ENCODE measurements around the gene LCN15.

The LCN15 gene

DNA sequence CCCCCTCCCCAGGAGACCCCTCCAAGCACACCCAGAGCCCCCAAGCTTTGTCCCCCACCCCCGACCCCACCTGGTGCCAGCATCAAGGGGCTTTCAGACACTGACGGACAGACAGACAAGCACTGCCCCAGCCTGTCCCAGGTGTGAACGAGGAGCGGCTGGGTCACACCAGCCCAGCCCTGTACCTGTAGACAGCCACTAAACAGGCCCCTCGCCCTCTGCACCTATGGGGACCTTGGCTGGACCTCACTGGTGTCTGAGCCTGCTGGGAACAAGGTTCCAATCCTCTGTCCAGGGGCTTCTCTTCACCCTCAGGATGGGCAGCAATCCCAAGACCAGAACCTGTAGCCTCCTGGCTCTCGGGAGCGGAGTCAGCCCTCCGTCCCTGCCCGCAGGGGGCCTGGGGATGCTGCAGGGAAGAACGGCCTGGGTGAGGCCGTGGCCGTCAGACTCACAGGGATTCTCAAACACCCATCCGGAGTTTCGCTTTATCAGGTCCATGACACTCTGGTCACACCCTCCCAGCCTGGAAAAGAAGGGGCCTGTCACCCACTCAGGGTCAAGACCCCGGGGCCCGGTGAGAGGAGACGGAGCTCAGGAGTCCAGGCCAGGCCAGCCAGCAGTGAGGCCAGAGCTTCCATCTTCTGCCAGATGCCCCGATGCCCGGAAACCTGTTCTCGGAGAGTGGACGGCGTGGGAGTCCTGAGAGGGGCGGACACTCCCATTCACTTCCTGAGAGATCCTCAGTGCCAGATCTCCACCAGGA lies 18.7 kb downstream of the LCN15 start:
- no peak overlapping the region for H3K27ac ChIP-seq (ENCODE audit: low read length)
- H3K27me3 ChIP-seq (ENCODE audit: control insufficient read depth in 1 of 2, insufficient read depth in 2 of 2, low read length in 2 of 2) = peaks cover 29 to 30% of the 10 kb centered on the region in 2 donors
- no peak overlapping the region for H3K4me3 ChIP-seq (ENCODE audit: low read length in 2 of 2)
- H3K9ac ChIP-seq (ENCODE audit: low read length in 2 of 2) = no peak overlapping the region
- no peaks in the 10 kb centered on the region for H3K9me3 ChIP-seq (ENCODE audit: control insufficient read depth in 2 of 2, low read length in 2 of 2)
- peaks cover 2% of the 10 kb centered on the region for H3K4me1 ChIP-seq (ENCODE audit: control insufficient read depth, insufficient read depth, low read length)
- H3K36me3 ChIP-seq (ENCODE audit: control insufficient read depth in 2 of 2, insufficient read depth in 2 of 2, low read length in 2 of 2) = no peaks in the 10 kb centered on the region

DNA sequence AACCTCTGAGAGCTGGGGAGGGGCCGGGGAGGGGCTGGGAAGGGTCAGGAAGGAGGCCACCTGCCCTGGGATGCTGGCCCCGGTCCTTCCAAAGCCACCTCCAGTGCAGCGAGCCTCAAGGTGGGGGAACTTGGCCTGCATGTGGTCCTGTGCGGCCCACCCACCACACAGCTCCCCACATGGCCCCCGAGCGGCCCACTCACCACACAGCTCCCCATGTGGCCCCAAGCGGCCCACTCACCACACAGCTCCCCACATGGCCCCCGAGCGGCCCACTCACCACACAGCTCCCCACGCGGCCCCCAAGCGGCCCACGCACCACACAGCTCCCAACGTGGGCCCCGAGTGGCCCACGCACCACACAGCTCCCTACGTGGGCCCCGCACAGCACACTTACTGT lies 19.5 kb downstream of the LCN15 start:
- H3K27me3 ChIP-seq (ENCODE audit: control insufficient read depth in 1 of 2, insufficient read depth in 2 of 2, low read length in 2 of 2) = peaks cover 30 to 32% of the 10 kb centered on the region in 2 donors
- no peaks in the 10 kb centered on the region for H3K9me3 ChIP-seq (ENCODE audit: control insufficient read depth in 2 of 2, low read length in 2 of 2)
- no peak overlapping the region for H3K27ac ChIP-seq (ENCODE audit: low read length)
- no peak overlapping the region for H3K4me3 ChIP-seq (ENCODE audit: low read length in 2 of 2)
- no peaks in the 10 kb centered on the region for H3K36me3 ChIP-seq (ENCODE audit: control insufficient read depth in 2 of 2, insufficient read depth in 2 of 2, low read length in 2 of 2)
- H3K4me1 ChIP-seq (ENCODE audit: control insufficient read depth, insufficient read depth, low read length) = peaks cover 2% of the 10 kb centered on the region
- H3K9ac ChIP-seq (ENCODE audit: low read length in 2 of 2) = no peak overlapping the region

DNA sequence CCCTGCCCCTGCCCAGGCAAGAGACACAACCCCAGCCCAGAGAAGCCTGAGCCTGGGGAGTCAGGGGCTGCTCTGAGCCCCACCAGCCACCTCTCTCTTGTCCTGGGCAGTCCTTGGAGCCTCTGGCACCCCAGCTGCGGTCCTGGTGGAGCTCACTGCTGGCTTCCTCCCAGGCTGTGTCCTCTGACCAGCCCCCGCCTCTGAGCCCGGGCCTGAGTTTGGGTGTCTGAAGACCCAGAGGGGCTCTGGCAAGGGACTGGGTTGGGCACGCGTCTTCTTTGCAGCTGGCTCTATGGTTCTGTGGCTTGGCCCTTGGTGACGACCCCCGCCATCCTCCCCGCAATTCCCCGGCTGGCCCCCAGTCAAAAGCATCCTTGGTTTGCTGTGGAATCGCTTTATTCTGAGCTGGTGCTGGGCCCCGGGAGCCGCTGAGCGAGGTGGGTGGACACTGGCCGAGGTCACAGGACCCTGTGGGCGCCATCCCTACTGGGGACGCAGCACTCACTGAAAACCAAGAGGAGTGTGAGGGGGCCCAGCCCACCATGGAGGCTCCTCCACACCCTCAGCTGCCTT lies 20.6 kb downstream of the LCN15 start:
- H3K9ac ChIP-seq (ENCODE audit: low read length in 2 of 2) = no peak overlapping the region
- H3K27me3 ChIP-seq (ENCODE audit: control insufficient read depth in 1 of 2, insufficient read depth in 2 of 2, low read length in 2 of 2) = peaks cover 30 to 32% of the 10 kb centered on the region in 2 donors
- no peak overlapping the region for H3K4me3 ChIP-seq (ENCODE audit: low read length in 2 of 2)
- no peaks in the 10 kb centered on the region for H3K9me3 ChIP-seq (ENCODE audit: control insufficient read depth in 2 of 2, low read length in 2 of 2)
- H3K27ac ChIP-seq (ENCODE audit: low read length) = no peak overlapping the region
- H3K36me3 ChIP-seq (ENCODE audit: control insufficient read depth in 2 of 2, insufficient read depth in 2 of 2, low read length in 2 of 2) = no peaks in the 10 kb centered on the region
- H3K4me1 ChIP-seq (ENCODE audit: control insufficient read depth, insufficient read depth, low read length) = peaks cover 2% of the 10 kb centered on the region

DNA sequence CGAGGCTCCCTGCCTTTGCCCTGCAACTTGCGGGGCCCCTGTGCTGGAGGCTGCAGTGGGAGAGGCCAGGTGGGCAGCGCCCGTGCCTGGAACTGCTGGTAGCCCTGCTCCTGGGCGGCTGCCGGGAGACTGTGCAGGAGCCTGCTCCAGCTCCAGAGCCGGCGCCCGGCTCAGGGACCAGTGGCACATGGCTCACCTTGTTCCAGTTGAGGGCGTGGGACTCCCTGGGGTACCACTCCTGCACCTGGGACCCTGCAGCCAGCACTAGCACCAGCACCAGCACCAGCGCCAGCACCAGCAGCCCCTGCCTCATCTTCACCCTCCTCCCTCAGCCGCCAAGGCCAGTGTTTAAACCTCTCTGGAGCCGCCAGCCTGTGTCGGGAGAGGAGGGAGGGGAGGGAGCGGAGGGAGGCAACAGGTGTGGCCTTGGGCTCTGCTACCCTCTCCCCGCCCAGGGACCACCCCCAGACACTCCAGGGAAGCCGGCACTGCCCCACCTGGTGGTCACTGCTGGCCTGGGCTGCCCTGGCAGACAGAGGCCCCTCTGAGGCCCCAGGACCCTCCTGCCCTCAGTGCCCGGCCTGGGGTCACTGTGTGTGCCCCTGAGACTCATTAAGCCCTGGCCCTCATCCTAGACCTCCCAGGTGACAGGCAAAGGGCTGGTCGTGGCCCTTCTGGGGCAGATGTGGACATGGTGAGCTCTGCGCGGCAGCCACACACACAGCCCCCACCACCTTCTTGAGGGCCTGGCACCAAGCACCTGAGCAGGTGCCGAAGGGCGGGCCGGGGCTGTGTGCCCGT lies 21.5 kb downstream of the LCN15 start, which contains the start of gene LCN10:
Gene LCN10 (minus strand): TSS at position 350 of the 801 bp plus-strand sequence. CDS start 37 bp downstream, at position 313.
- H3K4me3 ChIP-seq (ENCODE audit: low read length in 2 of 2) = no peak within 1 kb of the TSS
- no peak within 1 kb of the TSS for H3K9ac ChIP-seq (ENCODE audit: low read length in 2 of 2)
- H3K36me3 ChIP-seq (ENCODE audit: control insufficient read depth in 2 of 2, insufficient read depth in 2 of 2, low read length in 2 of 2) = no peaks in the 10 kb centered on the region
- no peak within 1 kb of the TSS for H3K27ac ChIP-seq (ENCODE audit: low read length)
- H3K27me3 ChIP-seq (ENCODE audit: control insufficient read depth in 1 of 2, insufficient read depth in 2 of 2, low read length in 2 of 2) = peaks cover 27 to 30% of the 10 kb centered on the region in 2 donors
- peaks cover 2% of the 10 kb centered on the region for H3K4me1 ChIP-seq (ENCODE audit: control insufficient read depth, insufficient read depth, low read length)
- no peaks in the 10 kb centered on the region for H3K9me3 ChIP-seq (ENCODE audit: control insufficient read depth in 2 of 2, low read length in 2 of 2)

DNA sequence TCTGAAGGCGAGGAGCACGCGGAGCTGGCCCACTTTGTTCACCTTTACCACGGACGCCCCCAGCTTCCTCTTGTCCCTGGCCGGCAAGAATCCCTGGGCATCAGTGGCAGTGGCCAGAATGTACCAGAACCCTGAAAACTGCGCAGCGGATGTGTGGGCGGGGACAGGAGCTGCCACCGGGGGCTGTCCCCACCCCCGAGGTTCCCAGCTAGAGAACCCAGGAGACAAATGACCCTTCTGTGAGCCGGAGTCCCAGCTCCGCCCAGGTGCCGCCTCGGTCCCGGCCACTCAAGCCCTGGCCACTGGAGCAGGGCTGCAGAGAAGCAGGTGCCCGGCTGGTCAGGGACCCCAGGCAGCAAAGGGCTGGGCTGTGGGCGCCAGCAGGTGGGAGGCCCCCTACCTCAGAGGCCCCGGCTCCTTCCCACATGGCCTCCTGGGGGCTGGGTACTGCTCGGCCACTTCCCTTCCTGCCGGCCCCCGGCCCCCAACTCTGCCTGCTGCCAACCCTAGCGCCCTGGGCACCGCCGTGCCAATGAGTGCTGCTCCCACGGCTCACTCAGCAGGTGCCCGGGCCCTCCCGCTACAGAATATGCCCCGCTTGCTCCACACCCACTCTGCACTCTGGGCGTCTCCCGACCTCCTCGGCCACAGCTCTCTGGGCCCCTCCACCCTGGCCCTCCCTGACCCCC lies 22.3 kb downstream of the LCN15 start:
- Histone ChIP-seq H3K4me3 (ENCODE audit: low read length in 2 of 2) (no peak overlapping the region), H3K4me1 (ENCODE audit: control insufficient read depth, insufficient read depth, low read length) (peaks cover 2% of the 10 kb centered on the region), H3K9me3 (ENCODE audit: control insufficient read depth in 2 of 2, low read length in 2 of 2) (no peaks in the 10 kb centered on the region), H3K36me3 (ENCODE audit: control insufficient read depth in 2 of 2, insufficient read depth in 2 of 2, low read length in 2 of 2) (no peaks in the 10 kb centered on the region), H3K9ac (ENCODE audit: low read length in 2 of 2) (no peak overlapping the region), H3K27ac (ENCODE audit: low read length) (no peak overlapping the region), H3K27me3 (ENCODE audit: control insufficient read depth in 1 of 2, insufficient read depth in 2 of 2, low read length in 2 of 2) (peaks cover 27 to 30% of the 10 kb centered on the region in 2 donors)

DNA sequence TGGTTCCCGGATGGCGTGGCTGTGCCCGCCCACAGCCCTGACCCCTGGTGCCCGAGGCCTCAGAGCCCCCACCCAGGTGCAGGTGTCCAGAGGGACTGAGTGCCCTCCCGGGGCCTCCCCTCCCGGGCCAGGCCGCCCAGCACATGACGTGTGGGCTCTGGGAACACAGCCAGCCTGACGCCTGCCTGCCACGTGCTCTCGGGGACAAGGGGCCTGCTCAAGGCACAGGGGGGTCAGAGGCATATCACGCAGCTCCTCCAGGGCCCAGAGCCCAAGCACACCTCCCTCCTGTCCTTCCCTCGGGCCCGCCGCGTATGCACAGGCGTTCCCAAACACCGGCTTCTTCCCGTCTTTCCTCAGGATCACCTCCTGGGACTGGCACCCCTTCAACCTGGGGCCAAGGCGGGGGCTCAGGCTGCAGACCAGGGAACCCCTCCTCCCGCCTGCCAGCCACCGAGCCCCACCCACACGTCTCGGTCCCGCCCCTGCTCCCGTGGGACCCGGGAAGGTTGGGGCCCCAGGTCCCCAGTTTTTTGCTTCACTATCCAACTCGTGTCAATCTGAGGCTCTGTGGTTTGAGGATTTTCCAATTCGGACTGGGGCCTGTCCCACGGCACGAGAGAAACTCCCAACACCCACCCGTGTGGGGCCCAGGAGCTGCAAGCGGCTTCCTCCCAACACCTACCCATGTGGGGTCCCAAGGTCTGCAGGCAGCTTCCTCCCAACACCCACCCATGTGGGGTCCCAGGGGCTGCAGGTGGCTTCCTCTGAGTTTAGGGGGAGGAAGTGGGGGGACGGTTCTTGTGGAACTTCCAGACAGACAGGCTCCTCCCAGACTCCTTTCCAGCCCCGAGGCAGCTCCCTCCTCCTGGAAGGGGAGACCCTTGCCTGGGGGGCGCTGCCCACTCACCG lies 23.1 kb downstream of the LCN15 start:
- Histone ChIP-seq H3K27ac (ENCODE audit: low read length) (no peak overlapping the region), H3K9ac (ENCODE audit: low read length in 2 of 2) (no peak overlapping the region), H3K27me3 (ENCODE audit: control insufficient read depth in 1 of 2, insufficient read depth in 2 of 2, low read length in 2 of 2) (peaks cover 27 to 30% of the 10 kb centered on the region in 2 donors), H3K36me3 (ENCODE audit: control insufficient read depth in 2 of 2, insufficient read depth in 2 of 2, low read length in 2 of 2) (no peaks in the 10 kb centered on the region), H3K4me1 (ENCODE audit: control insufficient read depth, insufficient read depth, low read length) (peaks cover 2% of the 10 kb centered on the region), H3K4me3 (ENCODE audit: low read length in 2 of 2) (no peak overlapping the region), H3K9me3 (ENCODE audit: control insufficient read depth in 2 of 2, low read length in 2 of 2) (no peaks in the 10 kb centered on the region)

DNA sequence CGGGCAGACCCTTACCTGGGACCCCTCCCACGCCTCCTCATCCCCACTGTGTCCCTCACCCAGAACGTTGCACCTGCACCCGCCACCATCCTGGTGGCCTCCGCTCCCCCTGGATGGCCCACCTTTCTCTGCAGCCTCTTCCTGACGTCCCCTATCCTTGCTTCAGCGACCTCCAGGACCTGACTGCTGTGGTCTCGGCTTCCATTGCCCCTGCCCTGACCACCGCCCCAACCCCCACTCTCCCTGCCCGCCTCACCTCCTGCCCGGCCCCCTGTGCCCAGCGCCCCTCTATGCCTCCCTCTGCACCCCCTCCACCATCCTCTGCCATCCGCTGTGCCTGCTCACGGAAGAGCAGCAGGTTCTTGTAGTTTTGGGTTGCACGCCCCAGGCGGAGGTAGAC lies 23.8 kb downstream of the LCN15 start:
- Histone ChIP-seq H3K36me3 (ENCODE audit: control insufficient read depth in 2 of 2, insufficient read depth in 2 of 2, low read length in 2 of 2) (no peaks in the 10 kb centered on the region), H3K4me3 (ENCODE audit: low read length in 2 of 2) (no peak overlapping the region), H3K27me3 (ENCODE audit: control insufficient read depth in 1 of 2, insufficient read depth in 2 of 2, low read length in 2 of 2) (peaks cover 27 to 30% of the 10 kb centered on the region in 2 donors), H3K9ac (ENCODE audit: low read length in 2 of 2) (no peak overlapping the region), H3K27ac (ENCODE audit: low read length) (no peak overlapping the region), H3K9me3 (ENCODE audit: control insufficient read depth in 2 of 2, low read length in 2 of 2) (no peaks in the 10 kb centered on the region), H3K4me1 (ENCODE audit: control insufficient read depth, insufficient read depth, low read length) (peaks cover 2% of the 10 kb centered on the region)

DNA sequence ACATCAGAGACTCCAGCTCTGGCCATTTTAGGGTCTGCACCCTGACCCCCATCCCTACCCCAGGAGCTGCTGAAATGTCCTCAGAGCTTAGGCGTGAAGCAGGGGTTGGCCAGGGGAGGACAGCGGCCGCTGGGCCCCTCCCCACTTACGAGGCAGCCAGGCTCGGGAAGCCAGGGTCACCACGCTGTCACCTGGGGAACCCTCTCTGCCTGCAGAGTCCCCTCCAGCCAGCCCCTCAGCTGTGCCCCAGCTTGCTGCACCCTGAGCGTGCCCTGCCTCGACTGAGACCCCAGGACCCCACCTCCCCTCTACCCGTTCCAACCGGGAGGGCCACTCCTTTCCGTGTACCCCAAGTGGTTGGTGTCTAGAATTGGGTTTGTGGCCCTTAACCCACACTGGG lies 24.2 kb downstream of the LCN15 start:
- Histone ChIP-seq H3K4me3 (ENCODE audit: low read length in 2 of 2) (no peak overlapping the region), H3K27me3 (ENCODE audit: control insufficient read depth in 1 of 2, insufficient read depth in 2 of 2, low read length in 2 of 2) (peaks cover 27 to 30% of the 10 kb centered on the region in 2 donors), H3K27ac (ENCODE audit: low read length) (no peak overlapping the region), H3K36me3 (ENCODE audit: control insufficient read depth in 2 of 2, insufficient read depth in 2 of 2, low read length in 2 of 2) (no peaks in the 10 kb centered on the region), H3K4me1 (ENCODE audit: control insufficient read depth, insufficient read depth, low read length) (peaks cover 2% of the 10 kb centered on the region), H3K9ac (ENCODE audit: low read length in 2 of 2) (no peak overlapping the region), H3K9me3 (ENCODE audit: control insufficient read depth in 2 of 2, low read length in 2 of 2) (no peaks in the 10 kb centered on the region)

DNA sequence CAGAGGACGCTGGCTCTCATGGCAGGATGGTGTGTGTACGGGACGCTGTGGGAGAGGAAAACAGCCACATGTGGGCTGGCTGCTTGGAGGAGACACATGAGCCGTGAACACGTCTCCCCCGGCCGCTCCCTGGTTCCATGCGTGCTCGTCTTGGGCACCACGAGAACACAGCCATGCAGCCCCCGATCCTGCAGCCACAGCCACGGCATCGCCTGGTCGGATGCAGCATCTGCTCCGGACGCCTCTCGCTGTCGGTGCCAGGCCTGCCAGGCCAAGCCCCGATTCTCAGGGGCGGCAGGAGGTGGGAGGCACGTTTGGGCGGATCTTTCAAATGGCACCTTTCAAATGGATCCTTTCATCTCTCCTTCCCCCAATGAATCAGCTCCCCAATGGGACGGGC lies 24.8 kb downstream of the LCN15 start:
- H3K9me3 ChIP-seq (ENCODE audit: control insufficient read depth in 2 of 2, low read length in 2 of 2) = no peaks in the 10 kb centered on the region
- peaks cover 27 to 30% of the 10 kb centered on the region in 2 donors for H3K27me3 ChIP-seq (ENCODE audit: control insufficient read depth in 1 of 2, insufficient read depth in 2 of 2, low read length in 2 of 2)
- no peak overlapping the region for H3K4me3 ChIP-seq (ENCODE audit: low read length in 2 of 2)
- no peak overlapping the region for H3K9ac ChIP-seq (ENCODE audit: low read length in 2 of 2)
- no peak overlapping the region for H3K27ac ChIP-seq (ENCODE audit: low read length)
- peaks cover 2% of the 10 kb centered on the region for H3K4me1 ChIP-seq (ENCODE audit: control insufficient read depth, insufficient read depth, low read length)
- no peaks in the 10 kb centered on the region for H3K36me3 ChIP-seq (ENCODE audit: control insufficient read depth in 2 of 2, insufficient read depth in 2 of 2, low read length in 2 of 2)

Data from stomach smooth muscle (tissue), 2 donors.